ENCODE data around the gene MYOZ1. TPM values are rescaled to one million over a fixed set of nuclear protein-coding genes. Genes with fewer than 3 reads are reported as not detected.
"Not testable (repeated sequence)": the region's sequence is repeated elsewhere in the genome, so short reads cannot be mapped to it uniquely, and the experiment has no call there.

Gene MYOZ1, protein sequence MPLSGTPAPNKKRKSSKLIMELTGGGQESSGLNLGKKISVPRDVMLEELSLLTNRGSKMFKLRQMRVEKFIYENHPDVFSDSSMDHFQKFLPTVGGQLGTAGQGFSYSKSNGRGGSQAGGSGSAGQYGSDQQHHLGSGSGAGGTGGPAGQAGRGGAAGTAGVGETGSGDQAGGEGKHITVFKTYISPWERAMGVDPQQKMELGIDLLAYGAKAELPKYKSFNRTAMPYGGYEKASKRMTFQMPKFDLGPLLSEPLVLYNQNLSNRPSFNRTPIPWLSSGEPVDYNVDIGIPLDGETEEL
- not detected for total RNA-seq

DNA sequence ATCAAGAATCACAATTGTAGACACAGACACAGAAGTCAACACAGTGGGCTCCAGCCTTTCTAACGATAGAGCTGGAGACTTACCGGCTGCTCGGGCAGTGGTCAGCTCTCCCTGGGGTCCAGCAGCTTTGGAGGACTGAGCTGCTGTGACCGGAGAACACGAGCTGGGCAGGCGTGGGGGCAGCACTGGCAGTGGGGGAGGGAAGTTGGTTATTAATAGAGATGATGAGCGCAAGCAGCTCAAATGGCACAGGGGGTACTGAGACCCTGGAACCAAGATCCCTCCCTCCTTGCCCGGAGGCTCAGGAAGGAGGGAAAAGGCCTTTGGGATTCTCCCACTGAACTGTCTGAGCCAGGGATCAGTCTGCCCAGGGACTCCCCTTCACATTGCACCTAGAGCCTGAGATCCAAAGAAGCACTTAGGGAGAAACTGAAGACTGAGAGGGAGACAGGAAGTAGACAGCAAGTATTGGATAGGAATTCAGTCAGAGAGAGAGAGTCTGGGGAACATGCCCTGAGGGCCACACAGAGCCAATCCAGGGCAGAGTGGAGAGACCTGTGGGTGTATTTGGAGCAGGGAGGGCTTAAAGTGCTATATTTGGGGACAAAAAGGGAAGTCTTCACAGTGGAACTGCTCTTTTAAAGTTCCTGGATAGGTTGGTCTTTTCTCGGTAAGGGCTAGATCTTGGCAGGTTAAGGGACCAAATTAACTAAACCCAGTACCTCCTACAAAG, at the start of gene MYOZ1:
Gene MYOZ1, minus strand, starts transcription at position 147 of the 733 bp plus-strand sequence. CDS start 1,457 bp downstream, outside the sequence.
- no peaks in the 10 kb centered on the region for H3K9me3 Mint-ChIP-seq
- H3K27me3 Mint-ChIP-seq: peaks cover 3% of the 10 kb centered on the region
- no peak for DNase-seq
- peaks cover 7% of the 10 kb centered on the region for H3K4me1 Mint-ChIP-seq
- no peak within 1 kb of the TSS for H3K4me3 Mint-ChIP-seq
- no peak within 1 kb of the TSS for H3K27ac Mint-ChIP-seq
- H3K36me3 Mint-ChIP-seq: no peaks in the 10 kb centered on the region

DNA sequence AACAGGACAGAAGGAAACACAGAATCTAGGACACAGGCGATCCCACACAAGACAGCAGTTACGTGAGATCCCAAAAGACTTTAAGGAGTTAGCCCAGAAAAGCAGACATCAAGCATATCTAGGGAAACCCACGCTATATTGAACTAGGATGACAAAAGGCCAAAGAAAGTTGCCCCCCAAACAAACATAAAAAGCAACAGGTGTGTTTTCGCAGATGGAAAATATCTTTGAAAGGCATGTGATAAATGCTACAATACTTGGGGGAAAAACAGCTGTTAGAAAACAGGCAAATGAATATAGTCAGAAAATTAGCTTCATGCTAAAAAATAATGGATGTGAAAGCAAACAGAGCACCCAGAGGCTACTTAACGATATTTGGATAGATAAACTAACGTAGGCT, 49.5 kb upstream of the MYOZ1 start:
- not testable (repeated sequence) for H3K27ac Mint-ChIP-seq, H3K4me1 Mint-ChIP-seq, H3K4me3 Mint-ChIP-seq, DNase-seq, H3K27me3 Mint-ChIP-seq, H3K9me3 Mint-ChIP-seq, H3K36me3 Mint-ChIP-seq

DNA sequence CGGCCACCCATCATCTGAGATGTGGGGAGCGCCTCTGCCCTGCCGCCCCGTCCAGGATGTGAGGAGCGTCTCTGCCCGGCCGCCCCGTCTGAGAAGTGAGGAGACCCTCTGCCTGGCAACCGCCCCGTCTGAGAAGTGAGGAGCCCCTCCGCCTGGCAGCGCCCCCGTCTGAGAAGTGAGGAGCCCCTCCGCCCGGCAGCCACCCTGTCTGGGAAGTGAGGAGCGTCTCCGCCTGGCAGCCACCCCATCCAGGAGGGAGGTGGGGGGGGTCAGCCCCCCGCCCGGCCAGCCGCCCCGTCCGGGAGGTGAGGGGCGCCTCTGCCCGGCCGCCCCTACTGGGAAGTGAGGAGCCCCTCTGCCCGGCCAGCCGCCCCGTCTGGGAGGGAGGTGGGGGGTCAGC, 48.3 kb upstream of the MYOZ1 start:
- not testable (repeated sequence) for H3K4me3 Mint-ChIP-seq, H3K27me3 Mint-ChIP-seq, DNase-seq, H3K4me1 Mint-ChIP-seq, H3K36me3 Mint-ChIP-seq, H3K9me3 Mint-ChIP-seq, H3K27ac Mint-ChIP-seq

GRCh38 chr10:73687641-73688040, 46.4 kb upstream of the MYOZ1 start:
- H3K9me3 Mint-ChIP-seq, H3K27ac Mint-ChIP-seq, H3K4me3 Mint-ChIP-seq, H3K27me3 Mint-ChIP-seq, DNase-seq, H3K4me1 Mint-ChIP-seq, H3K36me3 Mint-ChIP-seq: not testable (repeated sequence)

DNA sequence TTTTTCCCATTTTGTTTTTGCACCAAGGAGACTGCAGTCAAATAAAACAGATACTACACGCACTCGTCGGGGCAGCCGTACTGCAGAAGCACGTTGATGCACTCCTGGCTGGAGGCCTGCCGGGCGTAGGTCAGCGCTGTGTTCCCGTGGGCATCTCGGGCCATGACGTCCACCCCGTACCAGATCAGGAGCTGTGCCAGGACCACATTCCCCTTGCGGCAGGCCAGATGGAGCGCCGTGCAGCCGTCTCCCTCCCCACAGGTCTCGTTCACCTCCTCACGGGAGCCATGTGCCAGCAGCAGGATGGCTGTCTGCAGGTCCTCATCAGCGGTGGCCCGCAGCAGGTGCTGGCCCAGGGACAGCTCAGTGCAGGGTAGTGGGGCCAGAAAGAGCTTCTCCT, 33.3 kb upstream of the MYOZ1 start:
- H3K9me3 Mint-ChIP-seq, H3K36me3 Mint-ChIP-seq, H3K4me3 Mint-ChIP-seq, DNase-seq, H3K27me3 Mint-ChIP-seq, H3K4me1 Mint-ChIP-seq, H3K27ac Mint-ChIP-seq: not testable (repeated sequence)

- H3K36me3 Mint-ChIP-seq, H3K27me3 Mint-ChIP-seq, DNase-seq, H3K4me3 Mint-ChIP-seq, H3K9me3 Mint-ChIP-seq, H3K27ac Mint-ChIP-seq, H3K4me1 Mint-ChIP-seq: not testable (repeated sequence)
These were observed 27.1 kb upstream of the MYOZ1 start for GRCh38 chr10:73668378-73668777.

GRCh38 chr10:73666153-73666809, 25.0 kb upstream of the MYOZ1 start:
- H3K9me3 Mint-ChIP-seq, H3K4me3 Mint-ChIP-seq, H3K36me3 Mint-ChIP-seq, DNase-seq, H3K27ac Mint-ChIP-seq, H3K27me3 Mint-ChIP-seq, H3K4me1 Mint-ChIP-seq: not testable (repeated sequence)

DNA sequence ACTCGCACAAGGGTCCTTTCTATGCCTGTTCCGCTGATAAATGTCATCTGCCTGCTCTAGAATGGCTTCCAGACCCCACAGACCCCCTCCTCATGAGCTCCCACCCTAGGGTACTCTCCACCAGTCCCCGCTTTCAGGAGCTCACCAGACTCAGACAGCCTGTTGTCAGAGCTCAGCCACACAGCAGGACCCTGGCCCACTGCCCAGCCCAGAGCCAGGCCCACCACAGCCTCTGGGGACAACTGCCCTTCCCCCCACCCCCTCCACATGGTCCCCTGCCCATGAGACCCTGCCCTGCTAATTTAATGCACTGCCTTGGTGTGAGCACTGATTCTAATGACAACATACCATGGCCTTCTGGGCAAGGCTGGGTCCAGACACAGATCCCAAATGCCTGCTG, 24.3 kb upstream of the MYOZ1 start:
- H3K9me3 Mint-ChIP-seq, H3K36me3 Mint-ChIP-seq, H3K27me3 Mint-ChIP-seq, H3K27ac Mint-ChIP-seq, H3K4me3 Mint-ChIP-seq, H3K4me1 Mint-ChIP-seq, DNase-seq: not testable (repeated sequence)

DNA sequence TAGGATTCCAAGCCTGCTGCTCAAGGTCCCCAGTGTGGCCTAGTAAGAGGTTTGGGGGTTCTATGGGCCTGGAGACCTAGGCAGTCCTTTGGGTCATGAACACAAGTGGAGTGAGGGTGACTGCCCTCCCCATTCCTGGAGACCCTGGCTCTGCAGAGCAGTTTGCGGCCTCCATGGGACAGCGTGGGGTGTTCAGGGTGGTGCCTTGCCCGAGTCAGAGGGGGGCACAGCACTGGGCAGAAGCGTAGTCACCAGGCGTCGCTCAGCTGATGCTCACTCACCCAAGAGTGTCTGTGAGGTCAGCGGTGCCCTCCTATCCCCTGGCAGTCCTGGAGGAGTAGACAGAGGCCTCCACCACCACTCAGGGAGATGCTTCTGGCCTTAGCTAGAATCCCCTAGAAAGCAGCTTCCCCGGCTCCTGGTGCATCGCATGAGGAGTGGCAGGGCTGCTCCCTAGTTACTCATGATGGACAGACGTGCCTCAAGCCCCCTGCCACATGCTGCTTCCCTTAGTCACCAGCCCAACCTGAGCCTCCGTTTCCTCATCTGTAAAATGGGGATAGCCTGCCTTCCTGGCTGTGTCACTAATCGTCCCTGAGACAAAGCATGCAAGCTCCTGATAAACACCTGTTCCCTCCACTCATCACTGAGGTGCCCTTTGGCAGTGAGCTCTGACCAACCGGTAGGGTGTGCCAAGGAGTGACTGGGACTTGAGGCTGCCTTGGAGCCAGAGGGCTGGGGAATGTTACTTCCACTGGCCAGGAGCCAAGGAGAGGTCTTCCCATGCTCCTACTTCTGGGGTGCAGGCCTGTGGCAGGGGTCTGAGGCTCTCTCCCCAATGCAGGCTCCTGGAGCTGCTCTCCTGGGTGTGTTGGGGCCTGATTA, 23.1 kb upstream of the MYOZ1 start:
- not testable (repeated sequence) for H3K9me3 Mint-ChIP-seq, H3K36me3 Mint-ChIP-seq, H3K27me3 Mint-ChIP-seq, H3K27ac Mint-ChIP-seq, H3K4me3 Mint-ChIP-seq, H3K4me1 Mint-ChIP-seq, DNase-seq

DNA sequence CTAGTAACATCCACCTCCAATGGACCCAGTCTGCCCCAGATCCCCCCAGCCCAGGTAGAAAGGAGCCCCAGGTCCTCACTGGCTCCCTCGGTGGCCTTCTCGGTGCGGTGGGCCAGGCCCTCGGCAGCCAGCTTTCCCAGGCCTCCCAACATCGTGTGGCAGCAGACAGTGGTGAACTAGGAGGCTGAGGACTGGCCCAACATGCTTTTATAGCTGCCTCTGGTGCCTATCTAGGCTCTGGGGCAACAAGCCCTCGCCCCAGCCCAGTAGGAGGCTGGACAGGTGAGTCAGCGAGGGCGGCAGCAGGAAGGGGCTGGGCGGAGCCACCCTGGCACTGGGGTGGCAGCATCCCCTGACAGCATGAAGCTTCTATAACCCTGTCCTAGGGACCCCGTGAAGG, 22.3 kb upstream of the MYOZ1 start:
- not testable (repeated sequence) for DNase-seq, H3K4me3 Mint-ChIP-seq, H3K27ac Mint-ChIP-seq, H3K4me1 Mint-ChIP-seq, H3K36me3 Mint-ChIP-seq, H3K27me3 Mint-ChIP-seq, H3K9me3 Mint-ChIP-seq

GRCh38 chr10:73662705-73663104, 21.4 kb upstream of the MYOZ1 start:
- not testable (repeated sequence) for H3K27me3 Mint-ChIP-seq, H3K4me1 Mint-ChIP-seq, H3K36me3 Mint-ChIP-seq, H3K9me3 Mint-ChIP-seq, DNase-seq, H3K4me3 Mint-ChIP-seq, H3K27ac Mint-ChIP-seq

DNA sequence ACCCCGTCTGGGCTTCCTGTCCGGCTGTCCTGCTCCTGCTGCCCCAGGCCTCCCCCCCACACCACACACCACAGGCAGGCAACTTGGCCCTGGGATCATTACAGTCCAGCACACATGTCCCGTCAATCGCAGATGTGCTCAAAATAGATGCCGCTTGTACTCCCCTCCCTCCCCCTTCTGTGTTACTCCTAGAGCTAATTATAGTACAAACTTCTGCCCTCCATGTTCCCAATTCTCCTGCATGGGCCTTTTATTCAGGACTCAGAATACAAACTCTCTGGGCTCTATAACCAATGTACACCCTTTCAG, 14.7 kb upstream of the MYOZ1 start, which contains the start of gene SYNPO2L:
Gene SYNPO2L, minus strand, starts transcription at position 40 of the 309 bp plus-strand sequence. CDS start 107 bp downstream, outside the sequence.
- Mint-ChIP-seq H3K9me3 (no peaks in the 10 kb centered on the region), H3K27me3 (no peaks in the 10 kb centered on the region), H3K36me3 (no peaks in the 10 kb centered on the region), H3K4me1 (peaks cover 10% of the 10 kb centered on the region), H3K27ac (no peak within 1 kb of the TSS), H3K4me3 (no peak within 1 kb of the TSS)
- DNase-seq: no peak

DNA sequence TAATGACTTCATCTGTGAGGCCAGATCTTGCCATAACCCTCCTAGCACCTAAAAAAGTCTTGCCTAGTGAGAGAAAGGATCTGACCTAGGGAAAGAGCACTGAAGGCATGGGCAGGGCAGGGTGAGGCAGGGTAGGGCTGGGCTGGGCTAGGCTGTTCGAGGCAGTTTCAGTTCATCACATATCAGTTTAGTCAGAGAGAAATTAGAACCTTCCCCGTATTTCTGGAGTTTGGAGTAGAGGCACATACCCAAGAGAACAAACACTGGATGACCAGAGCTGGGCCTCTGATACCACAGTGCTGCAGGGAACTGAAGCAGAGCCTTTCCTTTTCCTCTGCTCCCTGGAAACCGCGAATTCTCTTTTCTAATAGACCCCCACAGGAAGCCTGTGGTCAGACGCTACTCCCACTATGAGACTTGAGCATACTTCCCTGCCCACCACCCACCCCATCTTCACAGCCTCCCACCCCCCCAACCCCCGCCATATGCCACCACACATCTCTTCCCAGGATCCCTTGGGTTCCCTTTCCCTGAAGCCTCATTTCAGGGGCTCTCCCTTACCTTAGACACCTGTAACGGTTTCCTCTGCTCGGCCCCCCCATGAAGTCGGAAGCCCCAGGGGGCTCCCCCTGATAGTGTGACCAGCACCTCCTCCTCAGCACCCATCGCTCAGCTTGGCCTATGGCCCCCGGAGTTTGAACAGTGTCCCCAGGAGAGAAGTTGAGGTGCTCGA, 14.1 kb upstream of the MYOZ1 start:
- Mint-ChIP-seq H3K4me1 (peaks cover 13% of the 10 kb centered on the region), H3K27ac (no peak overlapping the region), H3K9me3 (no peaks in the 10 kb centered on the region), H3K36me3 (no peaks in the 10 kb centered on the region), H3K27me3 (no peaks in the 10 kb centered on the region), H3K4me3 (no peak overlapping the region)
- DNase-seq: no peak

DNA sequence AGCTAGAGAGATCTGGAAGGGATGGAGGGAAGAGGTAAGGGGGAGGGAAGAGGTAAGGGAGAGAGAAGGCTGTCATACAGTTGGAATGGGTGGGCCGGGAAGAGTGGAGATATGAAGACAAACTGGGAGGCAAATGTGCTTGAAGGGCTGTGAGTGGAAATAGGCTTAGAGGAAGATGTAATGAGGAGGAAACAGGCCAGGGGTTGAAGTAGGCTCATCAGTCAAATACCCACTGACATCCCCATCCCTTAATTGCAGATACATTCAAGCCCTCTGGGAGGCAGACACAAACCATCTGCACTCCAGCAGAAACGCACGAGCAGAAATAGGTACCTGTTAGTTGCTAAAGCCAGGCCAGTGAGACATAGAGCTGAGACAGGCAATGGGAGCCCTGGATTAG, 12.4 kb upstream of the MYOZ1 start:
- Mint-ChIP-seq H3K36me3 (no peaks in the 10 kb centered on the region), H3K27me3 (peaks cover 5% of the 10 kb centered on the region), H3K27ac (no peak overlapping the region), H3K9me3 (no peaks in the 10 kb centered on the region), H3K4me3 (no peak overlapping the region), H3K4me1 (peaks cover 13% of the 10 kb centered on the region)
- no peak for DNase-seq

All from activated naive CD8-positive, alpha-beta T cell treated with anti-CD3 and anti-CD28 coated beads for 36 hours (primary cell).